ENCODE data around the gene CETN3.
"Not testable (repeated sequence)": the region's sequence is repeated elsewhere in the genome, so short reads cannot be mapped to it uniquely, and the experiment has no call there.

The CETN3 gene

GRCh38 chr5:90386099-90386710, 23.4 kb downstream of the CETN3 start:
- TF ChIP-seq CTCF (IDR thresholded peaks at IDR 0.05; ENCODE audit: low read depth, low read length, missing control alignments): peak; percentile 31
- DNase-seq (ENCODE audit: low read depth): no peak
- no peak overlapping the region for H3K4me3 ChIP-seq (ENCODE audit: low read depth, low read length)

- H3K4me3 ChIP-seq (ENCODE audit: low read depth, low read length): no peak overlapping the region
- no peak for TF ChIP-seq CTCF (IDR thresholded peaks at IDR 0.05; ENCODE audit: low read depth, low read length, missing control alignments)
- DNase-seq (ENCODE audit: low read depth): no peak
These were observed 25.2 kb downstream of the CETN3 start for GRCh38 chr5:90384389-90384788.

- no peak for TF ChIP-seq CTCF (IDR thresholded peaks at IDR 0.05; ENCODE audit: low read depth, low read length, missing control alignments)
- no peak for DNase-seq (ENCODE audit: low read depth)
- H3K4me3 ChIP-seq (ENCODE audit: low read depth, low read length): no peak overlapping the region
These were observed 25.7 kb downstream of the CETN3 start for GRCh38 chr5:90383903-90384302.

GRCh38 chr5:90381213-90381929, 28.2 kb downstream of the CETN3 start:
- no peak for TF ChIP-seq CTCF (IDR thresholded peaks at IDR 0.05; ENCODE audit: low read depth, low read length, missing control alignments)
- no peak overlapping the region for H3K4me3 ChIP-seq (ENCODE audit: low read depth, low read length)
- no peak for DNase-seq (ENCODE audit: low read depth)

GRCh38 chr5:90379652-90380051, 29.9 kb downstream of the CETN3 start:
- no peak overlapping the region for H3K4me3 ChIP-seq (ENCODE audit: low read depth, low read length)
- TF ChIP-seq CTCF (IDR thresholded peaks at IDR 0.05; ENCODE audit: low read depth, low read length, missing control alignments): no peak
- no peak for DNase-seq (ENCODE audit: low read depth)

GRCh38 chr5:90378752-90379151, 30.8 kb downstream of the CETN3 start:
- no peak for TF ChIP-seq CTCF (IDR thresholded peaks at IDR 0.05; ENCODE audit: low read depth, low read length, missing control alignments)
- DNase-seq (ENCODE audit: low read depth): no peak
- H3K4me3 ChIP-seq (ENCODE audit: low read depth, low read length): no peak overlapping the region

- DNase-seq (ENCODE audit: low read depth); H3K4me3 ChIP-seq (ENCODE audit: low read depth, low read length): not testable (repeated sequence)
These were observed 38.3 kb downstream of the CETN3 start for GRCh38 chr5:90371269-90371668.

All from GM12864 (cell line).